Measurements from ENCODE around the gene GRM7.

DNA sequence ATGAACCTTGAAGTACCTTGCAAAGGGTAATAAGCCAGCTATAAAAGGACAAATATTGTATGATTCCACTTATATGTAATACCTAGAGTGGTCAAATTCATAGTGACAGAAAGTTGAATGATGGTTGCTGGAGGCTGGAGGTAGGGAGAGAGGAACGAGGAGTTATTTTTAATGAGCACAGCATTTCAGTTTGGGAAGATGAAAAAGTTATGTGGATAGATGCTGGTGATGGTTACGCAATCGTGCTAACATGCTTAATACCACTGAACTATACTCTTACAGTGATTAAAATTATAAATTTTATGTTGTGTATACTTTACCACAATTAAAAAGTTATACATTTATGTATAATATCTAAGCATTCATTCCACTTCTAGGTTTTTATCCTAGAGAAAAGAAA, 168.6 kb downstream of the GRM7 start:
- TF ChIP-seq, protein P1, sequence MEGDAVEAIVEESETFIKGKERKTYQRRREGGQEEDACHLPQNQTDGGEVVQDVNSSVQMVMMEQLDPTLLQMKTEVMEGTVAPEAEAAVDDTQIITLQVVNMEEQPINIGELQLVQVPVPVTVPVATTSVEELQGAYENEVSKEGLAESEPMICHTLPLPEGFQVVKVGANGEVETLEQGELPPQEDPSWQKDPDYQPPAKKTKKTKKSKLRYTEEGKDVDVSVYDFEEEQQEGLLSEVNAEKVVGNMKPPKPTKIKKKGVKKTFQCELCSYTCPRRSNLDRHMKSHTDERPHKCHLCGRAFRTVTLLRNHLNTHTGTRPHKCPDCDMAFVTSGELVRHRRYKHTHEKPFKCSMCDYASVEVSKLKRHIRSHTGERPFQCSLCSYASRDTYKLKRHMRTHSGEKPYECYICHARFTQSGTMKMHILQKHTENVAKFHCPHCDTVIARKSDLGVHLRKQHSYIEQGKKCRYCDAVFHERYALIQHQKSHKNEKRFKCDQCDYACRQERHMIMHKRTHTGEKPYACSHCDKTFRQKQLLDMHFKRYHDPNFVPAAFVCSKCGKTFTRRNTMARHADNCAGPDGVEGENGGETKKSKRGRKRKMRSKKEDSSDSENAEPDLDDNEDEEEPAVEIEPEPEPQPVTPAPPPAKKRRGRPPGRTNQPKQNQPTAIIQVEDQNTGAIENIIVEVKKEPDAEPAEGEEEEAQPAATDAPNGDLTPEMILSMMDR (IDR thresholded peaks at IDR 0.05; ENCODE audit: insufficient read depth, low read length) = no peak
- TF ChIP-seq SPI1 (IDR thresholded peaks at IDR 0.05; ENCODE audit: borderline replicate concordance, low read depth) (no peak), POLR2AphosphoS5 (IDR thresholded peaks at IDR 0.05; ENCODE audit: low read depth) (no peak)

Measured in HL-60 (cell line).